MM.1S (cell line): Measurements from ENCODE around the gene PPP1R3A.

Experiments
- DNase-seq: peaks from one replicate; pipeline ENCODE4 v3.0.0-alpha.2; 2015
- H2AFZ ChIP-seq: fragments of 300-600 bp; sonication (generic); 2 replicates; pipeline ENCODE4 v1.6.0; 2016; ENCODE audit warnings: antibody characterized with exemption, low read length
- H3F3A ChIP-seq: fragments of 300-600 bp; sonication (generic); 2 replicates; pipeline ENCODE4 v1.6.1; 2016; ENCODE audit warnings: mild to moderate bottlenecking, antibody characterized with exemption, low read length, moderate library complexity, mixed read lengths; ENCODE audit not compliant: insufficient read depth
- H3K27ac ChIP-seq: fragments of 300-600 bp; sonication (generic); 2 replicates; pipeline ENCODE4 v1.5.1; 2016; ENCODE audit warnings: mild to moderate bottlenecking, low read length
- H3K27me3 ChIP-seq: fragments of 300-600 bp; sonication (generic); replicated peaks from 2 replicates; pipeline ENCODE4 v1.6.0; 2016; ENCODE audit warnings: low read length; ENCODE audit not compliant: insufficient read depth
- H3K36me3 ChIP-seq: fragments of 300-600 bp; sonication (generic); replicated peaks from 2 replicates; pipeline ENCODE4 v1.6.1; 2016; ENCODE audit warnings: mild to moderate bottlenecking, low read length, mixed read lengths; ENCODE audit not compliant: insufficient read depth
- H3K4me1 ChIP-seq: fragments of 300-600 bp; sonication (generic); 2 replicates; pipeline ENCODE4 v1.6.1; 2016; ENCODE audit warnings: low read length, mixed read lengths
- H3K4me2 ChIP-seq: fragments of 300-600 bp; sonication (generic); 2 replicates; pipeline ENCODE4 v1.6.0; 2016; ENCODE audit warnings: low read depth, low read length
- H3K4me3 ChIP-seq: fragments of 300-600 bp; sonication (generic); 2 replicates; pipeline ENCODE4 v1.5.1; 2016; ENCODE audit warnings: low read length, mixed read lengths
- H3K79me2 ChIP-seq: fragments of 300-600 bp; sonication (generic); 2 replicates; pipeline ENCODE4 v1.6.1; 2016; ENCODE audit warnings: mixed run types, low read length, mixed read lengths
- H3K9ac ChIP-seq: fragments of 300-600 bp; sonication (generic); 2 replicates; pipeline ENCODE4 v1.6.1; 2016; ENCODE audit warnings: low read length, mixed read lengths
- H3K9me2 ChIP-seq: fragments of 300-600 bp; sonication (generic); replicated peaks from 2 replicates; pipeline ENCODE4 v1.6.1; 2016; ENCODE audit warnings: mild to moderate bottlenecking, low read length, mixed read lengths; ENCODE audit not compliant: insufficient read depth
- H3K9me3 ChIP-seq: fragments of 300-600 bp; sonication (generic); replicated peaks from 2 replicates; pipeline ENCODE4 v1.6.1; 2016; ENCODE audit warnings: mild to moderate bottlenecking, low read length, mixed read lengths; ENCODE audit not compliant: insufficient read depth
- H4K20me1 ChIP-seq: fragments of 300-600 bp; sonication (generic); 2 replicates; pipeline ENCODE4 v1.6.1; 2016; ENCODE audit warnings: mild to moderate bottlenecking, low read length, moderate library complexity, mixed read lengths; ENCODE audit not compliant: insufficient read depth
- CTCF ChIP-seq: fragments of 300-600 bp; sonication (generic); IDR thresholded peaks from 2 replicates; pipeline ENCODE4 v1.5.1; 2016; ENCODE audit warnings: antibody characterized with exemption, low read length, mixed read lengths
- EZH2 ChIP-seq: fragments of 300-600 bp; sonication (generic); optimal IDR thresholded peaks from 2 replicates; pipeline ENCODE3; 2017; ENCODE audit warnings: low read depth, mild to moderate bottlenecking, antibody characterized with exemption, low read length, mixed read lengths
- EZH2phosphoT487 ChIP-seq: fragments of 300-600 bp; sonication (generic); IDR thresholded peaks from 2 replicates; pipeline ENCODE4 v1.6.1; 2018; ENCODE audit warnings: antibody characterized with exemption, low read length

The PPP1R3A gene

GRCh38 chr7:113915956-113916355 lies 2.9 kb downstream of the PPP1R3A start:
- no peaks in the 10 kb centered on the region for H3K79me2 ChIP-seq
- H4K20me1 ChIP-seq: no peaks in the 10 kb centered on the region
- H2AFZ ChIP-seq: no peak overlapping the region

GRCh38 chr7:113912876-113913275 lies 5.9 kb downstream of the PPP1R3A start:
- Histone ChIP-seq H3K27ac (no peak overlapping the region), H4K20me1 (no peaks in the 10 kb centered on the region), H3K36me3 (no peaks in the 10 kb centered on the region), H3K9ac (no peak overlapping the region), H3K9me3 (no peaks in the 10 kb centered on the region), H3K4me3 (no peak overlapping the region), H3K79me2 (no peaks in the 10 kb centered on the region), H3K4me1 (no peaks in the 10 kb centered on the region), H2AFZ (no peak overlapping the region), H3K4me2 (no peak overlapping the region), H3F3A (no peaks in the 10 kb centered on the region), H3K27me3 (no peaks in the 10 kb centered on the region), H3K9me2 (no peaks in the 10 kb centered on the region)
- DNase-seq: no peak
- TF ChIP-seq EZH2phosphoT487 (no peak), CTCF (no peak), EZH2 (no peak)

More at GRCh38 chr7:113915956-113916355, 2.9 kb downstream of the PPP1R3A start:
- Histone ChIP-seq H3K9me2 (no peaks in the 10 kb centered on the region), H3K4me3 (no peak overlapping the region), H3K4me1 (no peaks in the 10 kb centered on the region), H3K27me3 (no peaks in the 10 kb centered on the region), H3K36me3 (no peaks in the 10 kb centered on the region), H3K9me3 (no peaks in the 10 kb centered on the region), H3K9ac (no peak overlapping the region), H3K27ac (no peak overlapping the region), H3K4me2 (no peak overlapping the region), H3F3A (no peaks in the 10 kb centered on the region)
- DNase-seq: no peak
- TF ChIP-seq EZH2phosphoT487 (no peak), CTCF (no peak), EZH2 (no peak)

GRCh38 chr7:113907617-113908016 lies 11.2 kb downstream of the PPP1R3A start:
- H3K27ac ChIP-seq: no peak overlapping the region
- no peaks in the 10 kb centered on the region for H3K27me3 ChIP-seq
- DNase-seq: no peak
- H3F3A ChIP-seq: no peaks in the 10 kb centered on the region
- H3K4me3 ChIP-seq: no peak overlapping the region
- no peak for TF ChIP-seq EZH2
- TF ChIP-seq EZH2phosphoT487: no peak
- TF ChIP-seq CTCF: no peak
- H3K9me3 ChIP-seq: no peaks in the 10 kb centered on the region
- H4K20me1 ChIP-seq: no peaks in the 10 kb centered on the region
- no peaks in the 10 kb centered on the region for H3K79me2 ChIP-seq
- no peaks in the 10 kb centered on the region for H3K4me1 ChIP-seq
- no peak overlapping the region for H2AFZ ChIP-seq
- no peaks in the 10 kb centered on the region for H3K9me2 ChIP-seq
- no peak overlapping the region for H3K9ac ChIP-seq
- H3K4me2 ChIP-seq: no peak overlapping the region
- H3K36me3 ChIP-seq: no peaks in the 10 kb centered on the region
